K562 (cell line): ENCODE data around the gene KLHL33. TPM values are rescaled to one million over a fixed set of nuclear protein-coding genes. Genes with fewer than 3 reads are reported as not detected.
A peak's percentile ranks its signal among the peaks of the same experiment; 100 is the strongest.

Experiments used
- ATF7 ChIP-seq: fragments of 450-650 bp; IDR thresholded peaks from 2 replicates; pipeline ENCODE4 v1.7.1; 2014; ENCODE audit warnings: mild to moderate bottlenecking, moderate library complexity
- CBX1 ChIP-seq: sonication (generic); IDR thresholded peaks from 2 replicates; pipeline ENCODE4 v1.6.1; 2016; ENCODE audit warnings: antibody characterized with exemption, low read depth, mild to moderate bottlenecking
- CLOCK ChIP-seq: fragments of 250-450 bp; sonication (Bioruptor Pico); IDR thresholded peaks from 2 replicates; pipeline ENCODE4 v1.4.0; 2020; ENCODE audit warnings: mild to moderate bottlenecking, moderate library complexity, borderline replicate concordance
- CTCF ChIP-seq, 3 experiments: IDR thresholded peaks in 2 of 3; conservative IDR thresholded peaks in 1 of 3; 2 replicates each; pipeline ENCODE4 v1.5.1; 2011 to 2012; ENCODE audit warnings: low read length in 3 of 3, mild to moderate bottlenecking in 3 of 3, control low read depth in 2 of 3, improper control_type of control experiment in 1 of 3, inconsistent platforms in 1 of 3, low read depth in 1 of 3, mixed read lengths in 1 of 3, moderate library complexity in 1 of 3; ENCODE audit not compliant: insufficient read depth in 2 of 3
- DEAF1 ChIP-seq: fragments of 450-650 bp; formaldehyde crosslinking; IDR thresholded peaks from 2 replicates; pipeline ENCODE4 v1.4.0; 2020; ENCODE audit warnings: mild to moderate bottlenecking, moderate library complexity
- FOXK2 ChIP-seq, 2 experiments: fragments of 450-650 bp; IDR thresholded peaks in 1 of 2; conservative IDR thresholded peaks in 1 of 2; 2 replicates each; pipeline ENCODE4 v1.6.1; 2016; ENCODE audit warnings: low read depth in 2 of 2, mild to moderate bottlenecking in 1 of 2
- HIVEP1 ChIP-seq: fragments of 250-450 bp; sonication (Bioruptor Pico); IDR thresholded peaks from 2 replicates; pipeline ENCODE4 v1.4.0; 2020; ENCODE audit warnings: mild to moderate bottlenecking
- POLR2B ChIP-seq: fragments of 450-650 bp; IDR thresholded peaks from 2 replicates; pipeline ENCODE4 v1.6.1; 2018; ENCODE audit warnings: low read depth; ENCODE audit not compliant: partially characterized antibody
- SREBF1 ChIP-seq: fragments of 150-350 bp; IDR thresholded peaks from 2 replicates; pipeline ENCODE4 v1.6.1; 2014; ENCODE audit warnings: antibody characterized with exemption, low read depth, low read length, borderline replicate concordance
- TAL1 ChIP-seq: fragments of 450-650 bp; IDR thresholded peaks from 2 replicates; pipeline ENCODE4 v1.6.1; 2016; ENCODE audit warnings: mild to moderate bottlenecking
- YY1 ChIP-seq, 3 experiments: IDR thresholded peaks; 2 replicates each; pipeline ENCODE4 v1.6.1; 2011; ENCODE audit warnings: low read length in 2 of 3, mild to moderate bottlenecking in 2 of 3, moderate library complexity in 2 of 3, borderline replicate concordance in 1 of 3, control low read depth in 1 of 3, low read depth in 1 of 3; ENCODE audit not compliant: insufficient read depth in 3 of 3, insufficient replicate concordance in 2 of 3, control insufficient read depth in 1 of 3, insufficient read length in 1 of 3; ENCODE audit errors: extremely low read depth in 1 of 3
- ZNF217 ChIP-seq: sonication (generic); formaldehyde crosslinking; IDR thresholded peaks from 2 replicates; pipeline ENCODE4 v1.8.0; 2022; ENCODE audit warnings: mild to moderate bottlenecking, missing genetic modification reagents
- ZNF609 ChIP-seq: sonication (generic); formaldehyde crosslinking; IDR thresholded peaks from 2 replicates; pipeline ENCODE4 v1.8.1; 2023; ENCODE audit warnings: missing genetic modification reagents, mild to moderate bottlenecking, borderline replicate concordance
- polyA plus RNA-seq, 8 experiments: library from polyadenylated mRNA; depleted of rRNA in 4 of 8; stranded (reverse) in 5 of 8; unstranded in 3 of 8; fragments of >200 nt; fragmentation: Nextera tagmentation in 2 of 8; fragmentation: Illumina TruSeq in 1 of 8; extraction: Ambion mirVana in 2 of 8; extraction: Trizol in 1 of 8; gene quantifications; 2 replicates each; pipeline versions ENCODE4 v1.2.1 to v1.2.3, GENCODE V29; 2011 to 2014; ENCODE audit warnings: inconsistent platforms in 1 of 8, missing spikeins in 1 of 8
- total RNA-seq, 7 experiments: library from RNA; depleted of rRNA in 6 of 7; stranded (reverse); fragments of >200 nt in 6 of 7; fragmentation: Illumina TruSeq in 2 of 7; extraction: Trizol in 2 of 7; gene quantifications; 2 replicates each; pipeline versions ENCODE4 v1.2.1 to v1.2.3, GENCODE V29; 2011 to 2021; ENCODE audit warnings: low replicate concordance in 1 of 7

The KLHL33 gene
- total and polyA plus RNA-seq, 9 of the 15 experiments (the other 6 are each of a cell fraction or from before 2014, with no cell fraction given): 0.04 to 0.27 (median 0.13) TPM; not detected in 6

- 0 out of 2 replicates have a peak, but pooled peaks have one; percentile 61 for TF ChIP-seq HIVEP1 (CRISPR knock-in tag)
- TF ChIP-seq SREBF1: 0 out of 2 replicates have a peak, but pooled peaks have one; percentile 49
- TF ChIP-seq TAL1: peak; percentile 46
- no peak for TF ChIP-seq ZNF217
- TF ChIP-seq FOXK2 (conservative IDR thresholded peaks at IDR 0.05 in 1 of 2, IDR thresholded peaks at IDR 0.05 in 1 of 2; ENCODE audit: low read depth in 2 of 2): peak; percentile 95 to 96
- no peak for TF ChIP-seq ZNF609 (CRISPR knock-in tag)
- peak; percentile 80 for TF ChIP-seq POLR2B
- peak; percentile 45 for TF ChIP-seq ATF7
- TF ChIP-seq CTCF (IDR thresholded peaks at IDR 0.05 in 2 of 3, conservative IDR thresholded peaks at IDR 0.05 in 1 of 3; ENCODE audit: insufficient read depth in 2 of 3, low read depth in 1 of 3, low read length in 3 of 3): peak in 1 of 3 experiments; percentile 10; a peak in 1 of 6 replicates
- TF ChIP-seq DEAF1 (CRISPR knock-in tag): no peak
- TF ChIP-seq YY1 (IDR thresholded peaks at IDR 0.05; ENCODE audit: borderline replicate concordance in 1 of 3, control insufficient read depth in 1 of 3, extremely low read depth in 1 of 3, insufficient read depth in 3 of 3, insufficient read length in 1 of 3, insufficient replicate concordance in 2 of 3, low read depth in 1 of 3, low read length in 2 of 3): peak in 2 of 3 experiments; percentile 37 to 65
- peak; percentile 29; the same call in 1 of the 2 replicates for TF ChIP-seq CBX1
- TF ChIP-seq CLOCK (CRISPR knock-in tag): peak; percentile 81; the same call in 1 of the 2 replicates
Measured at GRCh38 chr14:20454516-20455354, 18.8 kb upstream of the KLHL33 start, which contains the start of the genes APEX1 and OSGEP (continued).
